HepG2 (cell line): Measurements from ENCODE around the gene CSNK2A1. TPM values are rescaled to one million over a fixed set of nuclear protein-coding genes. Genes with fewer than 3 reads are reported as not detected.

Source experiments
- AGO2 ChIP-seq: fragments of 200-400 bp; formaldehyde crosslinking; optimal IDR thresholded peaks from 2 replicates; pipeline ENCODE3; 2017; ENCODE audit warnings: mild to moderate bottlenecking, low read depth, low read length, moderate library complexity
- HES4 ChIP-seq: sonication (generic); formaldehyde crosslinking; IDR thresholded peaks from 2 replicates; pipeline ENCODE4 v1.9.0; 2021; ENCODE audit warnings: mild to moderate bottlenecking, missing genetic modification reagents, borderline replicate concordance
- HOXA9 ChIP-seq: sonication (generic); formaldehyde crosslinking; IDR thresholded peaks from 2 replicates; pipeline ENCODE4 v1.8.1; 2022; ENCODE audit warnings: missing genetic modification reagents, mild to moderate bottlenecking, moderate library complexity, borderline replicate concordance
- KLF15 ChIP-seq: sonication (generic); formaldehyde crosslinking; IDR thresholded peaks from 2 replicates; pipeline ENCODE4 v1.8.1; 2023; ENCODE audit warnings: borderline replicate concordance, mild to moderate bottlenecking, inconsistent platforms, missing genetic modification reagents, mixed read lengths
- MATR3 ChIP-seq: sonication (generic); formaldehyde crosslinking; IDR thresholded peaks from 2 replicates; pipeline ENCODE4 v1.4.0; 2020; ENCODE audit warnings: missing genetic modification reagents
- MYNN ChIP-seq: sonication (generic); formaldehyde crosslinking; IDR thresholded peaks from 2 replicates; pipeline ENCODE4 v1.4.0; 2020; ENCODE audit warnings: mild to moderate bottlenecking, low read depth, missing genetic modification reagents
- NRL ChIP-seq: sonication (generic); formaldehyde crosslinking; IDR thresholded peaks from 2 replicates; pipeline ENCODE4 v1.5.0; 2020; ENCODE audit warnings: missing genetic modification reagents, mild to moderate bottlenecking, moderate library complexity, borderline replicate concordance
- PCBP2 ChIP-seq: fragments of 200-400 bp; formaldehyde crosslinking; optimal IDR thresholded peaks from 2 replicates; pipeline ENCODE3; 2018; ENCODE audit warnings: low read length, low read depth; ENCODE audit not compliant: poor library complexity, severe bottlenecking
- POLR2A ChIP-seq, 2 experiments: IDR thresholded peaks; 2 replicates each; pipeline ENCODE4 v1.6.1; 2011; ENCODE audit warnings: low read depth in 2 of 2, low read length in 2 of 2, mild to moderate bottlenecking in 1 of 2, moderate library complexity in 1 of 2; ENCODE audit not compliant: insufficient read depth in 1 of 2
- RARG ChIP-seq: sonication (generic); formaldehyde crosslinking; IDR thresholded peaks from 2 replicates; pipeline ENCODE4 v1.4.0; 2020; ENCODE audit warnings: low read depth, mild to moderate bottlenecking, missing genetic modification reagents
- REST ChIP-seq, 2 experiments: IDR thresholded peaks; 2 replicates each; pipeline ENCODE4 v1.6.1; 2011 to 2012; ENCODE audit warnings: low read length in 2 of 2, borderline replicate concordance in 1 of 2, low read depth in 1 of 2, mild to moderate bottlenecking in 1 of 2, moderate library complexity in 1 of 2
- ZFP37 ChIP-seq: sonication (generic); formaldehyde crosslinking; IDR thresholded peaks from 2 replicates; pipeline ENCODE4 v1.4.0; 2020; ENCODE audit warnings: missing genetic modification reagents, borderline replicate concordance
- ZNF205 ChIP-seq: IDR thresholded peaks from 2 replicates; pipeline ENCODE4 v1.6.1; 2018; ENCODE audit warnings: missing biosample characterization, missing genetic modification reagents
- polyA plus RNA-seq, 8 experiments: library from polyadenylated mRNA; depleted of rRNA in 3 of 8; stranded (reverse) in 7 of 8; unstranded in 1 of 8; fragments of >200 nt; fragmentation: Illumina TruSeq in 4 of 8; extraction: Trizol in 4 of 8; gene quantifications; 2 replicates each; pipeline versions ENCODE4 v1.2.1 to v1.2.3, GENCODE V29; 2011 to 2016; ENCODE audit warnings: low read depth in 4 of 8, missing spikeins in 1 of 8, mixed read lengths in 1 of 8; ENCODE audit not compliant: insufficient read depth in 1 of 8
- total RNA-seq, 5 experiments: library from RNA; depleted of rRNA; stranded (reverse); fragments of >200 nt; fragmentation: Illumina TruSeq; extraction: Trizol; gene quantifications; 2 replicates each; pipeline ENCODE4 v1.2.3, GENCODE V29; 2016; ENCODE audit warnings: low read depth in 1 of 5
- TF ChIP-seq, protein P1 (sequence below): sonication (generic); formaldehyde crosslinking; IDR thresholded peaks from 2 replicates; pipeline ENCODE4 v1.4.0; 2020; ENCODE audit warnings: mild to moderate bottlenecking, missing genetic modification reagents

CSNK2A1 gene
- total and polyA plus RNA-seq, 2 of the 13 experiments (the other 11 are each of a cell fraction or from before 2014, with no cell fraction given) = 153 to 231 TPM

DNA sequence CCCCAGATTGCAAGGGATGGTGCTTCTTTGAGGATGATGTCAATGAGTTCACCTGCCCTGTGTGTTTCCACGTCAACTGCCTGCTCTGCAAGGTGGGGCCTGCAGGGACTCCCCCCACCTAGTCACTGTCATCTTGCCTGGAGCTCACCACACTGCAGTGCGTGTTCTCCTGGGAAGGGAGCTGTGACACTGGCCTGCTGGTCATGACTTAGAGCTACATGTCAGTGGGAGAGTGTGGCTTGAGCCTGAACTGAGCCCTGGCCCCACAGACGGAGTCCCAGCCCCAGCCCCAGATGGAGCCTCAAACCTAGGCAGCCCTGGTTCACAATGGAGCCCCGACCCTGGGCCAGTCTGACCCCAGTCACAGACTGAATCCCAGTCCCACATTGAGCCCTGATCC is 116.2 kb downstream of the CSNK2A1 start (continued):
- peak; percentile 66 for TF ChIP-seq AGO2
- TF ChIP-seq HES4 = 0 out of 2 replicates have a peak, but pooled peaks have one; percentile 5
- no peak for TF ChIP-seq ZNF205 (CRISPR knock-in tag)
- no peak for TF ChIP-seq REST (IDR thresholded peaks at IDR 0.05; ENCODE audit: borderline replicate concordance in 1 of 2, low read depth in 1 of 2, low read length in 2 of 2)
- no peak for TF ChIP-seq MYNN (CRISPR knock-in tag)
- TF ChIP-seq KLF15 (CRISPR knock-in tag) = no peak
- peak in 1 of 2 experiments; percentile 43; a peak in 2 of 4 replicates for TF ChIP-seq POLR2A (IDR thresholded peaks at IDR 0.05; ENCODE audit: insufficient read depth in 1 of 2, low read depth in 2 of 2, low read length in 2 of 2)
- TF ChIP-seq RARG (CRISPR knock-in tag) = no peak
- TF ChIP-seq, protein P1, sequence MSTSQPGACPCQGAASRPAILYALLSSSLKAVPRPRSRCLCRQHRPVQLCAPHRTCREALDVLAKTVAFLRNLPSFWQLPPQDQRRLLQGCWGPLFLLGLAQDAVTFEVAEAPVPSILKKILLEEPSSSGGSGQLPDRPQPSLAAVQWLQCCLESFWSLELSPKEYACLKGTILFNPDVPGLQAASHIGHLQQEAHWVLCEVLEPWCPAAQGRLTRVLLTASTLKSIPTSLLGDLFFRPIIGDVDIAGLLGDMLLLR = 0 out of 2 replicates have a peak, but pooled peaks have one; percentile 39
- no peak for TF ChIP-seq HOXA9
- TF ChIP-seq MATR3 (CRISPR knock-in tag) = no peak
- TF ChIP-seq ZFP37 (CRISPR knock-in tag) = no peak
- no peak for TF ChIP-seq PCBP2
- TF ChIP-seq NRL = 0 out of 2 replicates have a peak, but pooled peaks have one; percentile 24
